Uterus (tissue), 2 donors: ENCODE data around the gene TSACC.

Experiments
- CTCF ChIP-seq, 4 experiments: fragments of 200-600 bp in 2 of 4; fragments of 450-650 bp in 2 of 4; sonication (generic) in 2 of 4; IDR thresholded peaks; one replicate each; pipeline ENCODE4 v1.5.1; 2016 to 2019; ENCODE audit warnings: antibody characterized with exemption in 4 of 4, mild to moderate bottlenecking in 2 of 4, moderate library complexity in 1 of 4
- POLR2A ChIP-seq, 2 donors: fragments of 450-650 bp; IDR thresholded peaks; one replicate each; pipeline ENCODE4 v1.6.1; 2016; ENCODE audit warnings: antibody characterized with exemption in 2 of 2, mild to moderate bottlenecking in 1 of 2, moderate library complexity in 1 of 2

- TF ChIP-seq CTCF (IDR thresholded peaks at IDR 0.05), result no peak
- no peak for TF ChIP-seq POLR2A (IDR thresholded peaks at IDR 0.05)
Measured at GRCh38 chr1:156320560-156320959, 17.8 kb upstream of the TSACC start.
